IMR-90 (cell line): ENCODE data around the gene DCN.

Source experiments
- FOS ChIP-seq: fragments of 150-350 bp; IDR thresholded peaks from 2 replicates; pipeline ENCODE4 v1.6.1; 2016; ENCODE audit warnings: low read depth, low read length
- TF ChIP-seq, protein P1 (sequence below): conservative IDR thresholded peaks from 2 replicates; pipeline ENCODE4 v1.5.1; 2012; ENCODE audit warnings: mild to moderate bottlenecking, low read depth, low read length, improper control_type of control experiment
- TF ChIP-seq, protein P2 (sequence below): fragments of 150-350 bp; IDR thresholded peaks from 2 replicates; pipeline ENCODE4 v1.6.1; 2017; ENCODE audit warnings: mild to moderate bottlenecking, antibody characterized with exemption, low read length, low read depth

DNA sequence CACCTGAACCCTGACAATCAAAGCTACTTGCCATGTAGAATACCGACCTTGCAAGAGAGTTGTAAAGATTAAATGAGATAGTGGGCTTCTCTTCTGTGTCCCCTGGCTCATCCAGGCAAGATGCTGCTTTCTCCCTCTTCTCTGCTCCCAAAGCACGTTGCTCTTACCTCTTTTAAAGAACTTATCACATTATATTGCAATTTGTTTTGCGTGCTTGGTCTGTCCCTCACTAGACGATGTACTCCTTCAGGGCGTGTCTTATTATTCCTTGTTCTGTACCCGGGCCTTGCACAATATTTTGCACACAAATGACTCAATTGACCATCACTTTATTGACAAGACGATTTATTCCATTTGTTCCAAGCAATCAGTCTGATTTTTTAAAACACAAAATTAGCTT lies 3.3 kb downstream of the DCN start:
- no peak for TF ChIP-seq FOS
- TF ChIP-seq, protein P1, sequence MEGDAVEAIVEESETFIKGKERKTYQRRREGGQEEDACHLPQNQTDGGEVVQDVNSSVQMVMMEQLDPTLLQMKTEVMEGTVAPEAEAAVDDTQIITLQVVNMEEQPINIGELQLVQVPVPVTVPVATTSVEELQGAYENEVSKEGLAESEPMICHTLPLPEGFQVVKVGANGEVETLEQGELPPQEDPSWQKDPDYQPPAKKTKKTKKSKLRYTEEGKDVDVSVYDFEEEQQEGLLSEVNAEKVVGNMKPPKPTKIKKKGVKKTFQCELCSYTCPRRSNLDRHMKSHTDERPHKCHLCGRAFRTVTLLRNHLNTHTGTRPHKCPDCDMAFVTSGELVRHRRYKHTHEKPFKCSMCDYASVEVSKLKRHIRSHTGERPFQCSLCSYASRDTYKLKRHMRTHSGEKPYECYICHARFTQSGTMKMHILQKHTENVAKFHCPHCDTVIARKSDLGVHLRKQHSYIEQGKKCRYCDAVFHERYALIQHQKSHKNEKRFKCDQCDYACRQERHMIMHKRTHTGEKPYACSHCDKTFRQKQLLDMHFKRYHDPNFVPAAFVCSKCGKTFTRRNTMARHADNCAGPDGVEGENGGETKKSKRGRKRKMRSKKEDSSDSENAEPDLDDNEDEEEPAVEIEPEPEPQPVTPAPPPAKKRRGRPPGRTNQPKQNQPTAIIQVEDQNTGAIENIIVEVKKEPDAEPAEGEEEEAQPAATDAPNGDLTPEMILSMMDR, result no peak
- TF ChIP-seq, protein P2, sequence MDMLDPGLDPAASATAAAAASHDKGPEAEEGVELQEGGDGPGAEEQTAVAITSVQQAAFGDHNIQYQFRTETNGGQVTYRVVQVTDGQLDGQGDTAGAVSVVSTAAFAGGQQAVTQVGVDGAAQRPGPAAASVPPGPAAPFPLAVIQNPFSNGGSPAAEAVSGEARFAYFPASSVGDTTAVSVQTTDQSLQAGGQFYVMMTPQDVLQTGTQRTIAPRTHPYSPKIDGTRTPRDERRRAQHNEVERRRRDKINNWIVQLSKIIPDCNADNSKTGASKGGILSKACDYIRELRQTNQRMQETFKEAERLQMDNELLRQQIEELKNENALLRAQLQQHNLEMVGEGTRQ, result no peak
